Islet precursor cell (in vitro differentiated cells): ENCODE data around the gene RAB40B.

Experiments
- DNase-seq: peaks from one replicate; pipeline ENCODE4 v3.0.0-alpha.2; 2018

Gene RAB40B

GRCh38 chr17:82691714-82692113 lies 6.8 kb downstream of the RAB40B start:
- DNase-seq, result no peak

GRCh38 chr17:82690786-82691489 lies 7.6 kb downstream of the RAB40B start:
- no peak for DNase-seq

GRCh38 chr17:82689077-82689476 lies 9.4 kb downstream of the RAB40B start:
- peak; percentile 52 for DNase-seq

- DNase-seq, result no peak
Observed at GRCh38 chr17:82687871-82688270, 10.6 kb downstream of the RAB40B start.

GRCh38 chr17:82687375-82687861 lies 11.1 kb downstream of the RAB40B start:
- peak; percentile 54 for DNase-seq

GRCh38 chr17:82686366-82687324 lies 11.9 kb downstream of the RAB40B start:
- no peak for DNase-seq

- no peak for DNase-seq
Observed at GRCh38 chr17:82685291-82685690, 13.2 kb downstream of the RAB40B start.

GRCh38 chr17:82684228-82684841 lies 14.2 kb downstream of the RAB40B start:
- no peak for DNase-seq

GRCh38 chr17:82683534-82683933 lies 15.0 kb downstream of the RAB40B start:
- DNase-seq, result no peak

GRCh38 chr17:82681547-82681946 lies 17.0 kb downstream of the RAB40B start:
- no peak for DNase-seq

- DNase-seq, result no peak
Observed at GRCh38 chr17:82679586-82680465, 18.7 kb downstream of the RAB40B start.

- no peak for DNase-seq
Observed at GRCh38 chr17:82678265-82678891, 20.1 kb downstream of the RAB40B start.

GRCh38 chr17:82677353-82677925 lies 21.1 kb downstream of the RAB40B start:
- DNase-seq, result no peak

- no peak for DNase-seq
Observed at GRCh38 chr17:82675476-82676245, 22.8 kb downstream of the RAB40B start.

GRCh38 chr17:82674656-82675475 lies 23.6 kb downstream of the RAB40B start:
- DNase-seq, result no peak

GRCh38 chr17:82670661-82671450 lies 27.6 kb downstream of the RAB40B start:
- DNase-seq, result no peak

- peak; percentile 93 for DNase-seq
Observed at GRCh38 chr17:82668631-82669099, 29.8 kb downstream of the RAB40B start.

GRCh38 chr17:82668024-82668630 lies 30.4 kb downstream of the RAB40B start:
- DNase-seq, result no peak
